PC-9 (cell line): ENCODE results near the gene ERRFI1.

Source experiments
- EZH2 ChIP-seq: fragments of 200-600 bp; sonication (generic); IDR thresholded peaks from 2 replicates; pipeline ENCODE4 v1.8.0; 2017; ENCODE audit warnings: antibody characterized with exemption, low read depth
- TF ChIP-seq, protein P1 (sequence below): fragments of 200-600 bp; sonication (generic); conservative IDR thresholded peaks from 2 replicates; pipeline ENCODE4 v1.6.1; 2017; ENCODE audit warnings: mixed run types, antibody characterized with exemption, mild to moderate bottlenecking, moderate library complexity

DNA sequence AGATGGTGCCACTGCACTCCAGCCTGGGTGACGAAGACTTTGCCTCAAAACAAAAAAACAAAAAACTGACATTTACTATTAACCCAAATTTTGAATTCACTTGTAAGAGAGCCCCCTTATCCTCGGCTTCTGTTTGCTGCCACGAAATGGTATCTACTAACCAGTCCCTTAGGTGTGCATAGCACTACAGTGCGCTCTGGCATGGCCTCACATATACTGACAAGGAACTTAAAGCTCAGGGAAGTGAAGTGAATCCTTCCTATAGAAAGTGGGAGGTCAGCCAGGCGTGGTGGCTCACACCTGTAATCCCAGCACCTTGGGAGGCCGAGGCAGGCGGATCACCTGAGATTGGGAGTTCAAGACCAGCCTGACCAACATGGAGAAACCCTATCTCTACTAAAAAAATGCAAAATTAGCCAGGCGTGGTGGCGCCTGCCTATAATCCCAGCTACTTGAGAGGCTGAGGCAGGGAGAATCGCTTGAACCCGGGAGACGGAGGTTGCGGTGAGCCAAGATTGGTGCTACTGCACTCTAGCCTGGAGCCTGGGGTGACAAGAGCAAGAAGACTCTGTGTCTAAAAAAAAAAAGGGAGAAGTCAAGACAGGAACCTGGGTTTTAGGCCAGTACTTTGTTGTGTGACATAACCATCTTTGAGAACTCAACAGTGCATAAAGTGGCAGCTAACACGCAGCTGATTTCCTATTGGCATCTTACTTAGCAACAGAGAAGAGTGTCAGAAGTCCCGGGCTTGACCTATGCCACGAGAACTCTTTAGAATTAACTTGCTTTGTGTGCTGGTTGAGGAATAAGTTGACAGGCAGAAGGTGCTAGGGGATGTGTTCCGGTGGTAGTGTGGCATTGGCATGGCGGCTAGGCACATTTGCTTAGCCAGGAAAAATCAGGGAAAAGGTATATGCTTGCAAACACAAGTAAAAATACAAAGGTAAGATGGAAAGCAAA lies 16.8 kb downstream of the ERRFI1 start:
- TF ChIP-seq, protein P1, sequence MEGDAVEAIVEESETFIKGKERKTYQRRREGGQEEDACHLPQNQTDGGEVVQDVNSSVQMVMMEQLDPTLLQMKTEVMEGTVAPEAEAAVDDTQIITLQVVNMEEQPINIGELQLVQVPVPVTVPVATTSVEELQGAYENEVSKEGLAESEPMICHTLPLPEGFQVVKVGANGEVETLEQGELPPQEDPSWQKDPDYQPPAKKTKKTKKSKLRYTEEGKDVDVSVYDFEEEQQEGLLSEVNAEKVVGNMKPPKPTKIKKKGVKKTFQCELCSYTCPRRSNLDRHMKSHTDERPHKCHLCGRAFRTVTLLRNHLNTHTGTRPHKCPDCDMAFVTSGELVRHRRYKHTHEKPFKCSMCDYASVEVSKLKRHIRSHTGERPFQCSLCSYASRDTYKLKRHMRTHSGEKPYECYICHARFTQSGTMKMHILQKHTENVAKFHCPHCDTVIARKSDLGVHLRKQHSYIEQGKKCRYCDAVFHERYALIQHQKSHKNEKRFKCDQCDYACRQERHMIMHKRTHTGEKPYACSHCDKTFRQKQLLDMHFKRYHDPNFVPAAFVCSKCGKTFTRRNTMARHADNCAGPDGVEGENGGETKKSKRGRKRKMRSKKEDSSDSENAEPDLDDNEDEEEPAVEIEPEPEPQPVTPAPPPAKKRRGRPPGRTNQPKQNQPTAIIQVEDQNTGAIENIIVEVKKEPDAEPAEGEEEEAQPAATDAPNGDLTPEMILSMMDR = no peak
- TF ChIP-seq EZH2 = no peak
